Heart left ventricle (tissue), 13 donors: Measurements from ENCODE around the gene LKAAEAR1.

Experiments
- CTCF ChIP-seq, 12 donors: fragments of 200-600 bp; sonication (generic) in 4 of 12; IDR thresholded peaks; one replicate each; pipeline versions ENCODE4 v1.5.0 to v1.8.0; 2018 to 2022; ENCODE audit warnings: antibody characterized with exemption in 12 of 12, mild to moderate bottlenecking in 5 of 12
- POLR2A ChIP-seq, 2 donors: fragments of 450-650 bp; IDR thresholded peaks; one replicate each; pipeline ENCODE4 v1.6.1; 2017; ENCODE audit warnings: antibody characterized with exemption in 2 of 2, mild to moderate bottlenecking in 2 of 2, moderate library complexity in 2 of 2
- donor health status: ischemic (EF 13 %, LVEDD 7.1; RV severe dilation, severe dysfunction).
- donor health status: DM: no; HTN: yes; CAD: no.
- donor health status: DM: no; HTN: no; CAD: no.
- donor health status: ischemic (EF 25% LVEDD 6.9; RV normal size, moderate dysfunction).
- donor health status: ischemic (EF 25% LVEDD 5.7; RV mildly dilated, moderate dysfunction).
- donor health status: ischemic (EF 35%, LVEDD 5.7; RV mildly dilated, moderate dysfunction).
- donor health status: nonischemic (EF 11% LVEDD 7.7; RV severe dilation, severe dysfunction).
- donor health status: DM: yes; HTN: yes; CAD: no.
- donor health status: PGD.
- donor health status: ischemic (EF 29% LVEDD 5.4; RV normal size, mild dysfunction).
- donor health status: nonischemic (EF 23%, LVEDD 6.1; RV moderate dilation, normal function).

GRCh38 chr20:64056639-64056888 lies 27.6 kb downstream of the LKAAEAR1 start:
- TF ChIP-seq CTCF (IDR thresholded peaks at IDR 0.05) (no peak), POLR2A (IDR thresholded peaks at IDR 0.05) (no peak)
